ENCODE data around the gene DHRSX. TPM values are rescaled to one million over a fixed set of nuclear protein-coding genes. Genes with fewer than 3 reads are reported as not detected.
"Not testable (repeated sequence)": the region's sequence is repeated elsewhere in the genome, so short reads cannot be mapped to it uniquely, and the experiment has no call there.

Gene DHRSX
- polyA plus RNA-seq, 2 of the 4 experiments (the other 2 are of a cell fraction), result 32.1 to 56.3 TPM

DNA sequence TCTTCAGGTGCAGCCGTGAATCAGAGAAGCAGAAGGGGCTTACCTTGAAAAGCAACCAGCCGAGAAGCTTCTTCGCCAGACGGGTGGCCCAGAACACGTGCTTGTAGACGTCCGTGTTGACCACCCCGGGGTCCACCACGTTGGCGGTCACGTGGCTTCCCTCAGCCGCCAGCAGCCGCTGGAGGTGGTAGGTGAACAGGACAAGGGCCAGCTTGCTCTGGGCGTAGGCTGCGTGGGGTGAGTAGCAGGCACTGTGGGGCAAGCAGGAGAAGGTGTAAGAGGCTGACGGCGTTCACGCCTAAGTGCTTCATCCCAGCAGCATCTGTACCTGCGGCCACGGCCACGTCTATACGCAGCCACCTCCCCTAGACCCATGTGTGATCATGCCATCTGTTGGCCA is 257.8 kb downstream of the DHRSX start:
- ChIA-PET CTCF (no interaction called here), POLR2A (no interaction called here)
- DNase-seq (ENCODE audit: low read depth in 1 of 2, low spot score in 1 of 2) (no peak), ATAC-seq (no peak), FAIRE-seq (no peak)
- Histone ChIP-seq H3K27ac (no peak overlapping the region), H3K4me3 (no peak overlapping the region), H3K4me1 (no peaks in the 10 kb centered on the region), H3K4me2 (no peak overlapping the region), H3K9me3 (no peaks in the 10 kb centered on the region)
- TF ChIP-seq NFE2L2 (conservative IDR thresholded peaks at IDR 0.05; ENCODE audit: low read length) (no peak), ZFP36 (IDR thresholded peaks at IDR 0.05; ENCODE audit: borderline replicate concordance, partially characterized antibody) (no peak), RAD21 (conservative IDR thresholded peaks at IDR 0.05 in 1 of 2, IDR thresholded peaks at IDR 0.05 in 1 of 2) (no peak), RARB (CRISPR knock-in tag; IDR thresholded peaks at IDR 0.05) (no peak), KDM1A (IDR thresholded peaks at IDR 0.05; ENCODE audit: low read depth) (no peak), FOXS1 (CRISPR knock-in tag; IDR thresholded peaks at IDR 0.05) (no peak)
- TF ChIP-seq, protein P1, sequence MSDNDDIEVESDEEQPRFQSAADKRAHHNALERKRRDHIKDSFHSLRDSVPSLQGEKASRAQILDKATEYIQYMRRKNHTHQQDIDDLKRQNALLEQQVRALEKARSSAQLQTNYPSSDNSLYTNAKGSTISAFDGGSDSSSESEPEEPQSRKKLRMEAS (IDR thresholded peaks at IDR 0.05), result no peak
- 97% methylated on average over 21 of the region's 22 CpGs for WGBS (ENCODE audit: missing lambda C conversion rate)

DNA sequence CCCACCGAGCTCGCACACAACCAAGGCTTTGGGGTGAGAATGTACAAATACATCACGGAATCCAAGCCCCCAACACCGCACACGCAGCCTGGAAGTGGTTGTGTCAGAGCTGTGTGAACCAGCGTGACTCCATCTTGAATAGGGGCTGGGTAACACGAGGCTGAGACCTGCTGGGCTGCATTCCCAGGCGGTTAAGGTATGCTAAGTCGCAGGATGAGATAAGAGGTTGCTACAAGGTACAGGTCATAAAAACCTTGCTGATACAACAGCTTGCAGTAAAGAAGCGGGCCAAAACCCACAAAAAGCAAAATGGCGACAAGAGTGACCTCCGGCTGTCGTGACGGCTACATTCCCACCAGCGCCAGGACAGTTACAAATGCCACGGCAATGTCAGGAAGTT is 258.4 kb downstream of the DHRSX start:
- Histone ChIP-seq H3K4me1 (no peaks in the 10 kb centered on the region), H3K27ac (no peak overlapping the region), H3K4me2 (no peak overlapping the region), H3K9me3 (no peaks in the 10 kb centered on the region), H3K4me3 (no peak overlapping the region)
- ChIA-PET POLR2A (no interaction called here), CTCF (no interaction called here)
- DNase-seq (ENCODE audit: low read depth in 1 of 2, low spot score in 1 of 2), result no peak
- ATAC-seq, result no peak
- FAIRE-seq, result no peak
- 95% methylated on average over 16 of the region's 16 CpGs for WGBS (ENCODE audit: missing lambda C conversion rate)
- TF ChIP-seq, protein P2, sequence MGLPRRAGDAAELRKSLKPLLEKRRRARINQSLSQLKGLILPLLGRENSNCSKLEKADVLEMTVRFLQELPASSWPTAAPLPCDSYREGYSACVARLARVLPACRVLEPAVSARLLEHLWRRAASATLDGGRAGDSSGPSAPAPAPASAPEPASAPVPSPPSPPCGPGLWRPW (IDR thresholded peaks at IDR 0.05), result no peak
- TF ChIP-seq CEBPB (IDR thresholded peaks at IDR 0.05) (no peak), JUNB (IDR thresholded peaks at IDR 0.05) (no peak)

DNA sequence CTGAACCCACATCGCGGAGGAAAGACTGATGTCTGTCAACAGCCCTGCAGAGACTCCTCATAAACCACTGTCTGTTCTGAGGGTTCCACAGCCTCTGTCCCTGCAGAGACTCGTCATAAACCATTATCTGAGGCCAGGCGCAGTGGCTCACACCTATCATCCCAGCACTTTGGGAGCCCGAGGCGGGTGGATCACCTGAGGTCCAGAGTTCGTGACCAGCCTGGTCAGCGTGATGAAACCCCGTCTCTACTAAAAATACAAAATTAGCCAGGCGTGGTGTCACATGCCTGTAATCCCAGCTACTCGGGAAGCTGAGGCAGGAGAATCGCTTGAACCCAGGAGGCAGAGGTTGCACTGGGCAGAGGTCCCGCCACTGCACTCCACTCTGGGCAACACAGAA is 259.3 kb downstream of the DHRSX start:
- ATAC-seq, FAIRE-seq: not testable (repeated sequence)
- 86% methylated on average over 13 of the region's 13 CpGs for WGBS (ENCODE audit: missing lambda C conversion rate)

DNA sequence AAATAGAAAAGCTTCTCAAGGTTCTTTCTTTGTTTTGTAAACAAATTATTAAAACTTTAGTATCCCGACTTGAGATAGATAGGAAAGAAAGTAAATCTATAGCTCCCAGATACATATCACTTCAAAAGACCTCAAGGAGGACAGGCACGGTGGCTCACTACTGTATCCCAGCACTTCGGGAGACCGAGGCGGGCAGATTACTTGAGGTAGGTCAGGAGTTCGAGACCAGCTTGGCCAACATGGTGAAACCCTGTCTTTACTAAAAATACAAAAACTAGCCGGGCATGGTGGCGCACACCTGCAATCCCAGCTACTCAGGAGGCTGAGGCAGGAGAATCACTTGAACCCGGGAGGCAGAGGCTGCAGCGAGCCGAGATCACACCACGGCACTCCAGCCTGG is 260.0 kb downstream of the DHRSX start:
- H3K4me2 ChIP-seq; H3K27ac ChIP-seq; ATAC-seq; POLR2A ChIA-PET; H3K9me3 ChIP-seq; FAIRE-seq; DNase-seq (ENCODE audit: low read depth in 1 of 2, low spot score in 1 of 2); H3K4me3 ChIP-seq; CTCF ChIA-PET; H3K4me1 ChIP-seq: not testable (repeated sequence)
- WGBS (ENCODE audit: missing lambda C conversion rate), result 87% methylated on average over 12 of the region's 12 CpGs

More for the DNA sequence above, 259.3 kb downstream of the DHRSX start:
- H3K27ac ChIP-seq; CTCF ChIA-PET; H3K4me1 ChIP-seq; H3K4me2 ChIP-seq; POLR2A ChIA-PET; H3K4me3 ChIP-seq; H3K9me3 ChIP-seq; DNase-seq (ENCODE audit: low read depth in 1 of 2, low spot score in 1 of 2): not testable (repeated sequence)

DNA sequence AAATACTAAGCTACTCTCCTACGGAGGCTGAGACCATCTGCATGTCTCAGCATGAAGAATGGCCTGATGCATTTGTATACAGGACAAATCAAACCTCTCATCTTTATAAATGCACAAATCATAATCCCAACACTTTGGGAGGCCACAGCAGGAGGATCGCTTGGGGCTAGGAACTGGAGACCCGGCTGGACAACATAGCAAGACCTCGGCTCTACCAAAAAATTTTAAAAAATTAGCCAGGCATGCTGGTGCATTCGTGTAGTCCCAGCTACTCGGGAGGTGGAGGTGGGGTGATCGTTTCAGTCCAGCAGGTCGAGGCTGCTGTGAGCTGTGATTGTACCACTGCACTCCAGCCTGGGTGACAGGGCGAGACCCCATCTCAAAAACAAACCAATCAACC is 262.8 kb downstream of the DHRSX start:
- FAIRE-seq (no peak), ATAC-seq (no peak), DNase-seq (ENCODE audit: low read depth in 1 of 2, low spot score in 1 of 2) (no peak)
- H3K27ac ChIP-seq, result no peak overlapping the region
- H3K9me3 ChIP-seq, result no peaks in the 10 kb centered on the region
- no peaks in the 10 kb centered on the region for H3K4me1 ChIP-seq
- 92% methylated on average over 9 of the region's 9 CpGs for WGBS (ENCODE audit: missing lambda C conversion rate)
- H3K4me3 ChIP-seq, result no peak overlapping the region
- ChIA-PET POLR2A (no interaction called here), CTCF (no interaction called here)
- no peak overlapping the region for H3K4me2 ChIP-seq
- TF ChIP-seq, protein P3, sequence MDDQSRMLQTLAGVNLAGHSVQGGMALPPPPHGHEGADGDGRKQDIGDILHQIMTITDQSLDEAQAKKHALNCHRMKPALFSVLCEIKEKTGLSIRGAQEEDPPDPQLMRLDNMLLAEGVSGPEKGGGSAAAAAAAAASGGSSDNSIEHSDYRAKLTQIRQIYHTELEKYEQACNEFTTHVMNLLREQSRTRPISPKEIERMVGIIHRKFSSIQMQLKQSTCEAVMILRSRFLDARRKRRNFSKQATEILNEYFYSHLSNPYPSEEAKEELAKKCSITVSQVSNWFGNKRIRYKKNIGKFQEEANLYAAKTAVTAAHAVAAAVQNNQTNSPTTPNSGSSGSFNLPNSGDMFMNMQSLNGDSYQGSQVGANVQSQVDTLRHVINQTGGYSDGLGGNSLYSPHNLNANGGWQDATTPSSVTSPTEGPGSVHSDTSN (IDR thresholded peaks at IDR 0.05), result no peak
- TF ChIP-seq, protein P4, sequence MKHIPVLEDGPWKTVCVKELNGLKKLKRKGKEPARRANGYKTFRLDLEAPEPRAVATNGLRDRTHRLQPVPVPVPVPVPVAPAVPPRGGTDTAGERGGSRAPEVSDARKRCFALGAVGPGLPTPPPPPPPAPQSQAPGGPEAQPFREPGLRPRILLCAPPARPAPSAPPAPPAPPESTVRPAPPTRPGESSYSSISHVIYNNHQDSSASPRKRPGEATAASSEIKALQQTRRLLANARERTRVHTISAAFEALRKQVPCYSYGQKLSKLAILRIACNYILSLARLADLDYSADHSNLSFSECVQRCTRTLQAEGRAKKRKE (CRISPR knock-in tag; IDR thresholded peaks at IDR 0.05; ENCODE audit: low read depth), result no peak
- TF ChIP-seq FOXS1 (CRISPR knock-in tag; IDR thresholded peaks at IDR 0.05) (no peak), JUN (IDR thresholded peaks at IDR 0.05) (no peak), BHLHE40 (IDR thresholded peaks at IDR 0.05; ENCODE audit: low read depth, low read length) (no peak), FOSB (CRISPR knock-in tag; IDR thresholded peaks at IDR 0.05) (no peak), SREBF2 (IDR thresholded peaks at IDR 0.05) (no peak), NPAS2 (CRISPR knock-in tag; IDR thresholded peaks at IDR 0.05; ENCODE audit: borderline replicate concordance) (no peak), MAZ (IDR thresholded peaks at IDR 0.05; ENCODE audit: borderline replicate concordance, low read depth, low read length) (no peak), CEBPB (IDR thresholded peaks at IDR 0.05) (no peak), EHMT2 (IDR thresholded peaks at IDR 0.05; ENCODE audit: low read depth) (no peak), RCOR1 (IDR thresholded peaks at IDR 0.05; ENCODE audit: low read depth, low read length) (no peak)
- TF ChIP-seq, protein P5, sequence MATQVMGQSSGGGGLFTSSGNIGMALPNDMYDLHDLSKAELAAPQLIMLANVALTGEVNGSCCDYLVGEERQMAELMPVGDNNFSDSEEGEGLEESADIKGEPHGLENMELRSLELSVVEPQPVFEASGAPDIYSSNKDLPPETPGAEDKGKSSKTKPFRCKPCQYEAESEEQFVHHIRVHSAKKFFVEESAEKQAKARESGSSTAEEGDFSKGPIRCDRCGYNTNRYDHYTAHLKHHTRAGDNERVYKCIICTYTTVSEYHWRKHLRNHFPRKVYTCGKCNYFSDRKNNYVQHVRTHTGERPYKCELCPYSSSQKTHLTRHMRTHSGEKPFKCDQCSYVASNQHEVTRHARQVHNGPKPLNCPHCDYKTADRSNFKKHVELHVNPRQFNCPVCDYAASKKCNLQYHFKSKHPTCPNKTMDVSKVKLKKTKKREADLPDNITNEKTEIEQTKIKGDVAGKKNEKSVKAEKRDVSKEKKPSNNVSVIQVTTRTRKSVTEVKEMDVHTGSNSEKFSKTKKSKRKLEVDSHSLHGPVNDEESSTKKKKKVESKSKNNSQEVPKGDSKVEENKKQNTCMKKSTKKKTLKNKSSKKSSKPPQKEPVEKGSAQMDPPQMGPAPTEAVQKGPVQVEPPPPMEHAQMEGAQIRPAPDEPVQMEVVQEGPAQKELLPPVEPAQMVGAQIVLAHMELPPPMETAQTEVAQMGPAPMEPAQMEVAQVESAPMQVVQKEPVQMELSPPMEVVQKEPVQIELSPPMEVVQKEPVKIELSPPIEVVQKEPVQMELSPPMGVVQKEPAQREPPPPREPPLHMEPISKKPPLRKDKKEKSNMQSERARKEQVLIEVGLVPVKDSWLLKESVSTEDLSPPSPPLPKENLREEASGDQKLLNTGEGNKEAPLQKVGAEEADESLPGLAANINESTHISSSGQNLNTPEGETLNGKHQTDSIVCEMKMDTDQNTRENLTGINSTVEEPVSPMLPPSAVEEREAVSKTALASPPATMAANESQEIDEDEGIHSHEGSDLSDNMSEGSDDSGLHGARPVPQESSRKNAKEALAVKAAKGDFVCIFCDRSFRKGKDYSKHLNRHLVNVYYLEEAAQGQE (IDR thresholded peaks at IDR 0.05), result no peak
- TF ChIP-seq, protein P6, sequence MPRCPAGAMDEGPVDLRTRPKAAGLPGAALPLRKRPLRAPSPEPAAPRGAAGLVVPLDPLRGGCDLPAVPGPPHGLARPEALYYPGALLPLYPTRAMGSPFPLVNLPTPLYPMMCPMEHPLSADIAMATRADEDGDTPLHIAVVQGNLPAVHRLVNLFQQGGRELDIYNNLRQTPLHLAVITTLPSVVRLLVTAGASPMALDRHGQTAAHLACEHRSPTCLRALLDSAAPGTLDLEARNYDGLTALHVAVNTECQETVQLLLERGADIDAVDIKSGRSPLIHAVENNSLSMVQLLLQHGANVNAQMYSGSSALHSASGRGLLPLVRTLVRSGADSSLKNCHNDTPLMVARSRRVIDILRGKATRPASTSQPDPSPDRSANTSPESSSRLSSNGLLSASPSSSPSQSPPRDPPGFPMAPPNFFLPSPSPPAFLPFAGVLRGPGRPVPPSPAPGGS (IDR thresholded peaks at IDR 0.05), result no peak

All from A549 (cell line).